Suprapubic skin (tissue), 4 donors: Measurements from ENCODE around the gene POLR2J2. TPM values are rescaled to one million over a fixed set of nuclear protein-coding genes. Genes with fewer than 3 reads are reported as not detected.
"Not testable (repeated sequence)": the region's sequence is repeated elsewhere in the genome, so short reads cannot be mapped to it uniquely, and the experiment has no call there.

ENCODE experiments used
- DNase-seq, 2 donors: peaks; one replicate each; pipeline ENCODE4 v3.0.0-alpha.2; 2019; ENCODE audit warnings: low spot score in 2 of 2
- H3K27ac ChIP-seq: fragments of 200-600 bp; sonication (generic); one replicate; pipeline ENCODE4 v1.5.1; 2019
- H3K27me3 ChIP-seq: fragments of 200-600 bp; sonication (generic); one replicate; pipeline ENCODE4 v1.5.1; 2019
- H3K36me3 ChIP-seq: fragments of 200-600 bp; sonication (generic); one replicate; pipeline ENCODE4 v1.5.1; 2019
- H3K4me1 ChIP-seq: fragments of 200-600 bp; sonication (generic); one replicate; pipeline ENCODE4 v1.5.1; 2019
- H3K4me3 ChIP-seq: fragments of 200-600 bp; sonication (generic); one replicate; pipeline ENCODE4 v1.5.1; 2019; ENCODE audit warnings: mild to moderate bottlenecking
- H3K9me3 ChIP-seq: fragments of 200-600 bp; sonication (generic); one replicate; pipeline ENCODE4 v1.5.1; 2019
- WGBS: methylation state at CpG from one replicate; pipeline ENCODE4 v1.1.5; 2018; 5-methylcytosine and 5-hydroxymethylcytosine counted together
- total RNA-seq, 4 donors: library from RNA; depleted of rRNA; stranded (reverse); fragments of >200 nt; gene quantifications; one replicate each; pipeline ENCODE4 v1.1.0, GENCODE V29; 2016

The POLR2J2 gene
- total RNA-seq, 4 donors from 2014 or later, result 1.0 to 5.1 (median 3.1) TPM

DNA sequence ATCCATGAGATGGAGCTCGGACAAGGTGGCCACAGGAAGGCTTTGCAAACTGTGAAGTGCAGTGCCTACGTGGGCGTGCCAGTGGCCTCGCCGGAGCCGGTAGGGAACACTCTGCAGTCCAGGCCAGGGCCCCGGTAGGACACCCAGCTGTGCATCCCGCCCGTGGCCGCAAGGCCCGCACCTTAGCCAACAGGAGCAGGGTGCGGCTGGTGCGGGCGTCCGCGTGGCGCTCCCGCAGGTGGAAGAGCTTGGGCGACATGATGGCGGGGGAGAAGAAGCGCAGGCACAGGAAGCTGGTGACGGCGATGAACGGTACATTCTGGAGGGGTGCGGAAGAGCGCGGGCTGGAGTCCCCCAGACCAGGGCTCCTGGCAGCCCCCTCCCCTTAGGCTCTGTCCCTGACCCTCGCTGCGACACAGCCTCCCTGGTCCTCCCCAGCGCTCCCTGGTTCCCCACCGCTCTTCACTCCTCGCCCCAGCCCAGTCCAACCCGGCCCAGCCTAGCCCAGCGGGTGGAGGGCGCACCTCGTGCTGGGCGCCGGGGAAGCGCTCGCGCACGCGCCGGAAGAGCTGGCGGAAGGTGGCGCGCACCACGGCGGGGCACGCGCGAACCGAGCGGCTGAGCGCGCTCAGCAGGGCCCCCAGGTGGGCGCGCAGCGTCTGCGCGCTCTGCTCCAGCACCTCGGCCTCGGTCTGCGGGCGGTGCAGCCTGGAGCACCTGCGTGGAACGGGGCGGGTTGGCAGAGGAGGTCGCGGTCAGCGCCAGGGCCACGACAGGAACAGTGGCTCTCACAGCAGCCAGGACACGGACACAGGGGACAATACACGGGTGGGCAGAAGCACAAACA is 18.2 kb upstream of the POLR2J2 start:
- no CpG with 5 or more reads among the region's 74 CpGs for WGBS
- DNase-seq, result not testable (repeated sequence)

DNA sequence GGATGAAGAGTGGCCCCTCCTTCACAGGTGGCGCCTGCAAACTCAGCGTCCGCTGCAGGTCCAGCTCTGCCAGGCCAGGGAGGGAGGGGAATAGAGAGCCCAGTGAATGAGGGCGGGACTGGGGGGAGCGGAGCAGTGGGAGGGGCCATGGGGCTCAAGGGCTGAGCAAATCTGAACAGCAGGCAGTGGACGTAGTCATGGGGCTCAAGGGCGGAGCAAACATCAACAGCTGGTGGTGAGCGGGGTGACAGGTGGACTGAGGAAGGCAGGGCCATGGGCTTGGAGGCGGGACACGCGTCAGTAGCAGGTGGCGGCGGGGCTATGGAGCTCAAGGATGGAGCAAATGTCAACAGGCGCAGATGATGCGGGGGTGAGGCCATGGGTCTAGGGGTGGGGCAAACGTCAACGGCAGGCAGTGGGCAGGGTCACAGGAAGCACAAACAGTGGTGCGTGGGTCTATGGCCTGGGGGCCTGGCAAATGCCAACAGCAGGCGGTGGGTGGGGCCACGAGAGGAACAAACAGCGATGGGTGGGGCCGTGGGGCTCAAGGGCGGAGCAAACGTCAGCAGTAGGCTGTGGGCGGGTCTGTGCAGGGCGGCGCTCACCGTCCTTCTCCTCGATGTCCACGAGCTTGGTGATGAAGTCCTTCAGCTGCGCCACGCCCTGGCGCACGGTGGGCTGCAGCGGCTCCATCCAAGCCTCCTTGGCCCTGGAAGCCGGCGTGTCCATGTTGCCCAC is 17.0 kb upstream of the POLR2J2 start:
- H3K27me3 ChIP-seq, H3K4me1 ChIP-seq, H3K4me3 ChIP-seq, H3K9me3 ChIP-seq, H3K36me3 ChIP-seq, H3K27ac ChIP-seq, DNase-seq: not testable (repeated sequence)
- WGBS, result no CpG with 5 or more reads among the region's 37 CpGs

More for the DNA sequence above, 18.2 kb upstream of the POLR2J2 start:
- H3K4me1 ChIP-seq, H3K36me3 ChIP-seq, H3K9me3 ChIP-seq, H3K27ac ChIP-seq, H3K27me3 ChIP-seq: not testable (repeated sequence)
- H3K4me3 ChIP-seq, result peak overlapping the region; percentile 43

DNA sequence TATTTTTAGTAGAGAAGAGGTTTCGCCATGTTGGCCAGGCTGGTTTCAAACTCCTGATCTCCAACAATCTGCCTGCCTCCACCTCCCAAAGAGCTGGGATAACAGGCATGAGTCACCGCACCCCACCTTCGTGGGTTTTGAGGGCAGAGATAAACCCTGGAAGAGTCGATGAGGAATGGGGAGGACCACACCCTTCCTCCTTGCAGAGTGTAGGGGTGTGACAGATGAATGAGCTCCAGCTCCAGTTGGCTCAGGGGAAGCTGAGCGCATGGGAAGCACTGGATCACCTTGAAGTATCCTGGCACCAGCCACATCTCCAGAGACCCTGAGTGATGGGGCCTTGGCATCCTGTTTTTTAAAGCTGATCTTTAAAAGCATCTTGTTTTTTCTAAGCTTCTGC is 11.1 kb upstream of the POLR2J2 start:
- H3K36me3 ChIP-seq, H3K9me3 ChIP-seq, DNase-seq, H3K27me3 ChIP-seq, H3K4me1 ChIP-seq, H3K27ac ChIP-seq, H3K4me3 ChIP-seq: not testable (repeated sequence)
- no CpG with 5 or more reads among the region's 5 CpGs for WGBS

DNA sequence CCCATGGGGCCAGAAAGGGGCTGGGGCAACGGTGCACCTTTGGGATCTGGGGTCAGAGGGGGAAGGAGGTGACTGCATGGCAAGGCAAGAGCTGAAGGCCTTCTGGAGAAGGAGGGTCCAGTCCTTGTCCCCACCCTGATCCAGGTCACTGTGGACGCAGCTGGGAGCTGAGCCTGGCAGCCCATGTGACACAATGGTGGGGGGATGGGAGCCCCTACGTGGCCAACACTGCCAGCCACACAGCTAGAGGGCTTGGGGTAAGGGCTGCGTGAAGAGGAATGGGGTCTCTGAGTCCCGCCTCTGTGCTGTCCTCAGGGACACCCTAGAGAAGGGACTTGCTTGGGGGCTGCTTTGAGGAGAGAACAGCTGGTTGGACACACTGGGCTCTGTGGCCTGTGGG is 9.3 kb upstream of the POLR2J2 start:
- not testable (repeated sequence) for H3K27me3 ChIP-seq, H3K36me3 ChIP-seq, DNase-seq, H3K27ac ChIP-seq, H3K9me3 ChIP-seq, H3K4me3 ChIP-seq, H3K4me1 ChIP-seq
- WGBS, result no CpG with 5 or more reads among the region's 5 CpGs

DNA sequence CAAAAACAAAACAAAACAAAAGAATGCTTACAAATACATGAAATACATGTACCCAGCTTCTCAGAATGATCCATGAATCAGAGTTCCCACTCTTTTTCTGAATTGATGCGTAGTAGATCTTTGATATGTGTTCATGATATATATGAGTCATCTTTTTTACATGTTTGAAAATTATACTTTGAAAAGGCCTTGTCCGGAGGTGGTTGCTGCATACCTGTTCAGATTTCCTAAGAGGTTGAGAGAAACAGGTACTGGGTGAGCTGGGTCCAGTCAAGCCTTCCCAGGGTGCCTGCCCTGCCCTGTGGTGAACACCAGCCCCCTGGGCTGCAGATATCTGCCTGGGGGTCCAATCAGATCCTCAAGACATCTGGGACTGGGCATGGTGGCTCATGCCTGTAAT is 4.1 kb upstream of the POLR2J2 start:
- not testable (repeated sequence) for H3K9me3 ChIP-seq, H3K4me1 ChIP-seq, H3K4me3 ChIP-seq, H3K27ac ChIP-seq, DNase-seq, H3K36me3 ChIP-seq, H3K27me3 ChIP-seq
- no CpG with 5 or more reads among the region's 2 CpGs for WGBS

DNA sequence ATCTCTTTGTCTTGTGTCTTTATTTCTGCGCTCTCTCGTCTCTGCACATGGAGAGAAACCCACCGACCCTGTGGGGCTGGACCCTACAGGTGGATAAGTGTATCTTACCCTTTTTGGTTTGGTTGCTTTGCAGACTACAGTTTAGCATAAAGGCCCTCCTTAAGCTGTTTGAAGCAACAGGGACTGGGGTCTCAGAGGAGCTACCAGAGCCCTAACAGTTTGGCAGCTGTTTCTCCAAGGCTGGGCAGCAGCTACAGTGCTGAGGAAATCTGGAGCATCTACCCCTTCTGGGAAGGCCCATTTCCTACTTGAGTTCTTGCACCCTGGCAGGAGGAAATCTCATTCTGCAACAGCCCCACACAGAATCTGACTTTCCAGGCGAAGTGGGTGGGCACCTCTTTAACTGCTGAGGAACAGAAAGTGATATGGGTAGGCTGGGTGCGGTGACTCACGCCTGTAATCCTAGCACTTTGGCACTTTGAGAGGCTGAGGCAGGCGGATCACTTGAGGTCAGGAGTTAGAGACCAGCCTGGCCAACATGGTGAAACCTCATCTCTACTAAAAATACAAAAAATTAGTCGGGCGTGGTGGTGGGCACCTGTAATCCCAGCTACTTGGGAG is 2.1 kb upstream of the POLR2J2 start:
- H3K27me3 ChIP-seq, H3K27ac ChIP-seq, H3K4me3 ChIP-seq, DNase-seq, H3K9me3 ChIP-seq, H3K36me3 ChIP-seq, H3K4me1 ChIP-seq: not testable (repeated sequence)
- WGBS, result no CpG with 5 or more reads among the region's 9 CpGs

DNA sequence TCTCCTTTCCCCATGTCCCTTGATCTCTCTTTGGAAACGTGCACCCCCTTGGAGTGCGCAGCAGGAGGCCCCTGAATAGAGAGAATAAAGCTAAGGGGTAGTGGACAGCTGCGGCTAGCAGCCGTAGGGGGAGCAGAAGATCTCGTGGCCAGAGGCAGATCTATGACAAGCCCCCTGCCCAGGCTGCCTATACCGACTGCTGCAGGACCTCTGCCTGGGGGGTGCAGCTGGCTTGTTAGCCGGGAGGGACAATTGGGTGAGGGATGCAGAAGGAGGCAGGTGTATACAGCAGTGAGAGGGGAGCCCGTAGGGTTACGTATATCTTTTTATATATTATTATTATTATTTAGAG is 469 bp upstream of the POLR2J2 start:
- H3K36me3 ChIP-seq, H3K9me3 ChIP-seq, H3K27ac ChIP-seq, DNase-seq, H3K27me3 ChIP-seq, H3K4me1 ChIP-seq: not testable (repeated sequence)
- WGBS, result no CpG with 5 or more reads among the region's 9 CpGs
- peak overlapping the region; percentile 48 for H3K4me3 ChIP-seq

DNA sequence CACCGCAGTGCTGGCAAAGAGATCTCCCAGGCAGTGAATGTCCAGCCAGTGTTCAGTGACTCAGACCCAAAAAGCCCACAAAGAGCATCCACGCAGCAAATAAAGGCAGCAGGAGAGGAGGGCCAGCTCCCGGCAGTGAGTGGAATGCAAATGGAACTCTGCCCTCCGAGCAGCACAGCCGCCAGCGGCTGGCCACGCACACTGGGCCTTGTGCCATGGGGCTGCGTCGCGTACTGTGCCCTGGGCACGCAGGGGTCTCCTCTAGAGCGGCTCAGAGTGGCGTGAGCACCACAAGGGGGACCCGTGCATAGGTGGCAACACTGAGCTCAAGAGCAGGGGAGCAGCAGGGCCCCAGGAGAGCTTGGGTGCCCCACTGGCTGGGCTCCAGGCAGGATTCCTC is 3.9 kb downstream of the POLR2J2 start:
- not testable (repeated sequence) for H3K36me3 ChIP-seq, H3K4me3 ChIP-seq, DNase-seq, H3K27me3 ChIP-seq, H3K9me3 ChIP-seq, H3K4me1 ChIP-seq, H3K27ac ChIP-seq
- 93% methylated on average over 8 of the region's 14 CpGs for WGBS

DNA sequence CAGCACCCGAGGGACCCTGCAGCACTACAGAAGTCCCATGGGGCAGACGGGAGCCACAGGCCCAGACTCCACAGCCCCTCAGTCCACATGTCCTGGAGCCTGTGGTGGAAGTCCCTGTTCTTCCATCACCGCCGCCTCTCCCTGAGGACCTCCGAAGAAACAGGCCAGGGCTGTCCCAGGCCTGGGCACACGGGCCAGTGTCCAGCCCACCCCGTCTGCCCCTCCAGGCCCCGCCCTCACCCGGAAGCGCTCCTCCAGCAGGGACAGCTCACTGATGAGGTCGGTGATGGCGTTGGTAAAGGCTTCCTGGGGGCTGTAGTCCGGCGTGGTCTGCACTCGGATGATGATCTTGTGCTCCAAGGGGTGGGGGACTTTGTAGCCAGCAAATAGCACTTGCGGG is 4.6 kb downstream of the POLR2J2 start:
- no CpG with 5 or more reads among the region's 16 CpGs for WGBS
- H3K4me1 ChIP-seq, H3K27me3 ChIP-seq, DNase-seq, H3K4me3 ChIP-seq, H3K36me3 ChIP-seq, H3K27ac ChIP-seq, H3K9me3 ChIP-seq: not testable (repeated sequence)

DNA sequence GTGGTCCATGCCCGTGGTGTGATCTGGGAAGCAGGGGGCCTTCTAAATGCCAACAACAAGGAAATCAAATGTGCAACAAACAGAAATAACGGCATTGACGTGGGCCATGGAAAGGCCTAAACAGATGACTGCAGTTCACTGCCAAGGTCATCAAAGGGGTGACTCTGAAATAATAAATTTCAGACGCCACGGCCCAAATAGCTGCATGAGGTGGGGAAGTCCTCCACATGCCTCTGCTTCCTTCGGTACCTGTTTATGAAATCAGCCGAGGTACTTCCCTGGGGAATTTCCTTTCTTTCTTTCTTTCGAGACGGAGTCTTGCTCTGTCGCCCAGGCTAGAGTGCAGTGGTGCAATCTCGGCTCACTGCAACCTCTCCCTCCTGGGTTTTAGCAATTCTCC is 6.7 kb downstream of the POLR2J2 start:
- not testable (repeated sequence) for H3K4me1 ChIP-seq, H3K4me3 ChIP-seq, H3K36me3 ChIP-seq, H3K27me3 ChIP-seq, H3K9me3 ChIP-seq, DNase-seq, H3K27ac ChIP-seq
- no CpG with 5 or more reads among the region's 11 CpGs for WGBS

DNA sequence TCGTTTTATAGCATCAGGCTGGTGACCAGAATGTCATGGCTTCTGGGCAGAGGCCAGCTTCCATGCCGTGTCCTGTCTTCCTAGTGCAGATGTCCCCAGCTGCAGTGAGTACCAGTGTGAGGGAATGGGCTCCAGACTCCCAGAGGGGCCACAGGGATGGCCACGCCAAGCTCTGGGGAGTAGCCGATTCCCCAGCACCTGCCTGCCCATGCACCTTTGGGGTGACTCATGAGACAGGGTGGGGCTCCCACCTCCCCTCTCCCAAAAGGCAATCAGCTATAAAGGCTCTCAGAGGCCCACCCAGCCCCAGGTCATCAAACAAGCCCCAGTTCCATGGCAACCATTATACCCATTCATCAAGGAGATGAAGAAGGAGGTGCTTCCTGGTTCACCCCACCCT is 21.5 kb downstream of the POLR2J2 start, which contains the start of gene SPDYE2B:
Gene SPDYE2B, plus strand, starts transcription at position 396 of the 400 bp plus-strand sequence. CDS start 2,030 bp downstream, outside the sequence.
- not testable (repeated sequence) for H3K27ac ChIP-seq, H3K4me1 ChIP-seq, DNase-seq, H3K9me3 ChIP-seq, H3K36me3 ChIP-seq, H3K27me3 ChIP-seq, H3K4me3 ChIP-seq
- no CpG with 5 or more reads among the region's 4 CpGs for WGBS

DNA sequence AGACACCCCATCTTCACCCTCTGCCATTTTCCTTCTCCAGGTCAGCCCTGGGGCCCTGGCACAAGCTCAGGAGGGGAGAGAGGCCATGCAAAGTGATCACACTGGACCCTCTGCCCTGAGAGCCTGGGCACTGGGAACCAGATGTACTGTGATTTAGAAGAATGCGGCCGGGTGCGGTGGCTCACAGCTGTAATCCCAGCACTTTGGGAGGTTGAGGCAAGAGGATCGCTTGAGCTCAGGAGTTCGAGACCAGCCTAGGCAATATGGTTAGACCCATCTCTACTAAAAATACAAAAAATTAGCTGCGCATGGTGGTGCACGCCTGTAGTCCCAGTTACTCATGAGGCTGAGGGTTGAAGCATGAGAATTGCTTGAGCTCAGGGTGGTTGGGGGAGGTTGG is 23.6 kb downstream of the POLR2J2 start:
- WGBS, result 98% methylated on average over 6 of the region's 7 CpGs
- H3K4me3 ChIP-seq, H3K27me3 ChIP-seq, H3K36me3 ChIP-seq, H3K27ac ChIP-seq, H3K9me3 ChIP-seq, H3K4me1 ChIP-seq: not testable (repeated sequence)
- peak in 1 of 2 donors; percentile 49 for DNase-seq

DNA sequence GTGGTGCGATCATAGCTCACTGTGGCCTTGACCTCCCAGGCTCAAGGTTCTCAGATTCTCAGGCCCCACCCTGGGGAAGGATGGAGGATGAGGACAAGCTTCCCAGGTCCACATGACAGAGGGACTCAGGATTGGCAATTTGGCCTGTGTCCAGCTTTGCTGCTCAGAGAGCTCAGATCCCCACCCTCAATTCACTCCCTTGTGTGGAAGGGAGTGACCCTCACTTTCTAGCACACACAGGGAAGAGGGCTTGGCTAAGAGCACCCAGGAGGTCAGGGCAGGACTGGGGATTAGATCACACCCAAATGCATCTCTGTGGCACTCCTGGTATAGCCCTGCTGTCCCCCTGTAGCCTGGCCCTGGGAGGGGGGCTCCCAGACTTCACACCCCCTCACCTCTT is 28.1 kb downstream of the POLR2J2 start:
- H3K9me3 ChIP-seq, H3K36me3 ChIP-seq, H3K27ac ChIP-seq, H3K4me3 ChIP-seq, H3K4me1 ChIP-seq, DNase-seq, H3K27me3 ChIP-seq: not testable (repeated sequence)
- WGBS, result no CpG with 5 or more reads among the region's 1 CpG

DNA sequence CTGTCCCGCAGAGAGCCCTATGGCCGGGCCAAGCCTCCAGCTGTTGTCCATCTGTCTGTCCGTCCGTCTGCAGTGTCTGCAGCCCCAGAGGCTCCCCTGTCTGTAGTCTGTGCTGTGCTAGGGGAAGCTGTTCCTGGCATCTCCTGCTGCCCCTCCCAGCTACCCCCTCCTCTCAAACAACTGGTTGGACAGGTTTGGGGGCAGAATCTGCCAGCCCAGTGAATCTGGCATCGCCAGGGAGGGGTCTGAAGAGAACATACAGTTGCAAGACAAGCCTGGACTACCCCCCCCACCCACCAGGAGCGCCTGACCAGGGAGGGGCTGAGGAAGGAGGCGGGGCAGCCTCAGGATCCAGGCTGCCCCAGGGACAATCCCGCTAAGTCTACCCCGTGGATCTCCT is 28.8 kb downstream of the POLR2J2 start, which contains the start of gene UPK3BL1:
Gene UPK3BL1, minus strand, starts transcription at position 101 of the 400 bp plus-strand sequence. Its CDS starts 50 bp downstream, at position 51.
- not testable (repeated sequence) for H3K27ac ChIP-seq, H3K4me1 ChIP-seq, H3K27me3 ChIP-seq, DNase-seq, H3K36me3 ChIP-seq, H3K4me3 ChIP-seq, H3K9me3 ChIP-seq
- WGBS, result no CpG with 5 or more reads among the region's 9 CpGs
